Limb (tissue), 2 donors: ENCODE measurements around the gene TBX19.
A peak's percentile ranks its signal among the peaks of the same experiment; 100 is the strongest.

Experiments
- DNase-seq, 2 donors: peaks; one replicate each; pipeline ENCODE4 v3.0.0-alpha.2; 2016; ENCODE audit errors: extremely low spot score in 2 of 2

TBX19 gene

GRCh38 chr1:168320149-168320548, 39.5 kb downstream of the TBX19 start:
- no peak for DNase-seq

- DNase-seq: no peak
Observed at GRCh38 chr1:168320800-168321450, 40.2 kb downstream of the TBX19 start.

- DNase-seq: peak in 1 of 2 donors; percentile 27
Observed at GRCh38 chr1:168321945-168322344, 41.3 kb downstream of the TBX19 start.

GRCh38 chr1:168324745-168325425, 44.2 kb downstream of the TBX19 start:
- DNase-seq: no peak

GRCh38 chr1:168328731-168329364, 48.2 kb downstream of the TBX19 start:
- DNase-seq: no peak

GRCh38 chr1:168330285-168330684, 49.6 kb downstream of the TBX19 start:
- no peak for DNase-seq

- no peak for DNase-seq
Observed at GRCh38 chr1:168331569-168331968, 50.9 kb downstream of the TBX19 start.

GRCh38 chr1:168333562-168334276, 53.0 kb downstream of the TBX19 start:
- no peak for DNase-seq

- no peak for DNase-seq
Observed at GRCh38 chr1:168335500-168335899, 54.8 kb downstream of the TBX19 start.

- DNase-seq: no peak
Observed at GRCh38 chr1:168338589-168339503, 58.2 kb downstream of the TBX19 start.

- DNase-seq: no peak
Observed at GRCh38 chr1:168340781-168341482, 60.3 kb downstream of the TBX19 start.

- no peak for DNase-seq
Observed at GRCh38 chr1:168341483-168341975, 60.9 kb downstream of the TBX19 start.

- DNase-seq: peak; percentile 88 to 89
Observed at GRCh38 chr1:168342572-168343280, 62.0 kb downstream of the TBX19 start.

GRCh38 chr1:168343566-168343965, 62.9 kb downstream of the TBX19 start:
- no peak for DNase-seq

- DNase-seq: no peak
Observed at GRCh38 chr1:168344517-168344916, 63.8 kb downstream of the TBX19 start.

- no peak for DNase-seq
Observed at GRCh38 chr1:168345939-168346338, 65.3 kb downstream of the TBX19 start.

GRCh38 chr1:168347630-168348029, 67.0 kb downstream of the TBX19 start:
- DNase-seq: no peak

- DNase-seq: no peak
Observed at GRCh38 chr1:168348146-168348709, 67.6 kb downstream of the TBX19 start.
